ENCODE measurements around the gene IREB2.
A peak's percentile ranks its signal among the peaks of the same experiment; 100 is the strongest.
"Not testable (repeated sequence)": the region's sequence is repeated elsewhere in the genome, so short reads cannot be mapped to it uniquely, and the experiment has no call there.

The IREB2 gene

GRCh38 chr15:78481917-78482316 is 43.9 kb downstream of the IREB2 start:
- DNase-seq = no peak

- no peak for DNase-seq
These were observed 54.9 kb downstream of the IREB2 start for GRCh38 chr15:78492872-78493271.

- DNase-seq = no peak
These were observed 63.8 kb downstream of the IREB2 start for GRCh38 chr15:78501857-78502256.

GRCh38 chr15:78502641-78503040 is 64.6 kb downstream of the IREB2 start:
- no peak for DNase-seq

GRCh38 chr15:78506971-78507830 is 69.2 kb downstream of the IREB2 start, which contains the start of gene HYKK:
Gene HYKK (plus strand): TSS chr15:78507577. CDS start chr15:78513089, 5,512 bp downstream.
- peak; percentile 97 for DNase-seq

GRCh38 chr15:78507831-78508160 is 69.8 kb downstream of the IREB2 start:
- no peak for DNase-seq

GRCh38 chr15:78508272-78508671 is 70.3 kb downstream of the IREB2 start:
- no peak for DNase-seq

- DNase-seq = no peak
These were observed 71.8 kb downstream of the IREB2 start for GRCh38 chr15:78509726-78510312.

GRCh38 chr15:78520035-78520434 is 82.0 kb downstream of the IREB2 start:
- DNase-seq = not testable (repeated sequence)

- no peak for DNase-seq
These were observed 86.2 kb downstream of the IREB2 start for GRCh38 chr15:78524230-78524629.

GRCh38 chr15:78527325-78527724 is 89.3 kb downstream of the IREB2 start:
- DNase-seq = no peak

- no peak for DNase-seq
These were observed 95.3 kb downstream of the IREB2 start for GRCh38 chr15:78533331-78533730.

GRCh38 chr15:78536134-78536533 is 98.1 kb downstream of the IREB2 start:
- no peak for DNase-seq

GRCh38 chr15:78537266-78537905 is 99.4 kb downstream of the IREB2 start:
- DNase-seq = no peak

GRCh38 chr15:78538358-78538757 is 100.3 kb downstream of the IREB2 start:
- DNase-seq = no peak

- DNase-seq = not testable (repeated sequence)
These were observed 101.6 kb downstream of the IREB2 start for GRCh38 chr15:78539464-78540140.

GRCh38 chr15:78540141-78540870 is 102.3 kb downstream of the IREB2 start, which contains the start of gene PSMA4:
Gene PSMA4 (plus strand): TSS chr15:78540444. CDS start chr15:78541928, 1,484 bp downstream.
- DNase-seq = peak; percentile 88

GRCh38 chr15:78540871-78541743 is 103.1 kb downstream of the IREB2 start:
- no peak for DNase-seq

- no peak for DNase-seq
These were observed 103.7 kb downstream of the IREB2 start for GRCh38 chr15:78541744-78542034.

- no peak for DNase-seq
These were observed 104.6 kb downstream of the IREB2 start for GRCh38 chr15:78542647-78543046.

- DNase-seq = no peak
These were observed 112.2 kb downstream of the IREB2 start for GRCh38 chr15:78550194-78550593.

- DNase-seq = no peak
These were observed 112.8 kb downstream of the IREB2 start for GRCh38 chr15:78550815-78551214.

Data from NCI-H1417 treated with DMSO at 0.1 percent for 48 hours (cell line).